ENCODE measurements around the gene ARMC9. TPM values are rescaled to one million over a fixed set of nuclear protein-coding genes. Genes with fewer than 3 reads are reported as not detected.

ARMC9 gene
- total RNA-seq, 1 donor from 2014 or later: 8.4 TPM

DNA sequence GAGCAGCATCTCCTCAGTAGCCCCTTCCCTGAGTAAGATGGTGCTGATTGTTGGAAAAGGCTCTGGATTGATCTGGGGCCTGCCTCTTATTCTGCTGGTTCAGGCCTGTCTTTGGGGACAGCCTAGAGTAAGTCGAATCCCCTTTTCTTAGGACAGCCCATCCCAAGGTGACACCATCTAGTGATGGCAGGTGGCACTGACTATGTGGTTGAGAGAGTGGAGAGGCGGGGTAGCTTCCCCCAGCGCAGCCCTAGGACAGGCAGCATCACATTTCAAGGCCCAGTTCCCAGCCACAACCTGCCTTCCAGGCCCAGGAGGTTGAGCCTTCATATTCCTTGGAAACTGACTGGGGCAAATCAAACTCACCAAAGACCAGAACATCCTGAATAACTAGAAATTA lies 128.0 kb downstream of the ARMC9 start:
- no peak for TF ChIP-seq CTCF (IDR thresholded peaks at IDR 0.05; ENCODE audit: insufficient read depth, low read length, severe bottlenecking)
- no peak overlapping the region for H3K4me3 ChIP-seq (ENCODE audit: low read depth, low read length)
- H3K36me3 ChIP-seq (ENCODE audit: control insufficient read depth, insufficient read depth, low read length): no peaks in the 10 kb centered on the region
- FAIRE-seq: no peak
- H3K27me3 ChIP-seq (ENCODE audit: control insufficient read depth, insufficient read depth, low read length): no peaks in the 10 kb centered on the region
- no peak for DNase-seq (ENCODE audit: low read depth)

GRCh38 chr2:231330311-231330710 lies 131.9 kb downstream of the ARMC9 start:
- FAIRE-seq (no peak), DNase-seq (ENCODE audit: low read depth) (no peak)
- no peaks in the 10 kb centered on the region for H3K36me3 ChIP-seq (ENCODE audit: control insufficient read depth, insufficient read depth, low read length)
- no peak for TF ChIP-seq CTCF (IDR thresholded peaks at IDR 0.05; ENCODE audit: insufficient read depth, low read length, severe bottlenecking)
- no peak overlapping the region for H3K4me3 ChIP-seq (ENCODE audit: low read depth, low read length)
- no peaks in the 10 kb centered on the region for H3K27me3 ChIP-seq (ENCODE audit: control insufficient read depth, insufficient read depth, low read length)

DNA sequence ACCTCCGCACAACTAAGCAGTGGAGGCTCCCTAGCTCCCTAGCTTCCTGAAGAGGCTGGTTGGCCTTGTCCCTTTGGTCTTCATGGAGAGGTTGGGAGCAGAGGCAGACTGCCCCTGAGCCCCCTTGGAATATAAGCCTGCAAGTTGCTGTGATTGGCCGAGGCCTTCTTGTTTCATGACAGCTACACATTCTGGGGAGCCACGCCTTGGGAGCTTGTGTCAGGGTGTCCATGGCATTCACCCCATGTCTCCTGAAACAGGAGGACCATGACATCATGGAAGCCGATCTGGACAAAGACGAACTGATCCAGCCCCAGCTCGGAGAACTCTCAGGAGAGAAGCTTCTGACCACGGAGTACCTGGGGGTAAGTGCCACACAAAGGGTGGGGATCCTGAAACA lies 133.1 kb downstream of the ARMC9 start:
- DNase-seq (ENCODE audit: low read depth) (no peak), FAIRE-seq (peak; percentile 81)
- no peak overlapping the region for H3K4me3 ChIP-seq (ENCODE audit: low read depth, low read length)
- no peak for TF ChIP-seq CTCF (IDR thresholded peaks at IDR 0.05; ENCODE audit: insufficient read depth, low read length, severe bottlenecking)
- no peaks in the 10 kb centered on the region for H3K27me3 ChIP-seq (ENCODE audit: control insufficient read depth, insufficient read depth, low read length)
- no peaks in the 10 kb centered on the region for H3K36me3 ChIP-seq (ENCODE audit: control insufficient read depth, insufficient read depth, low read length)

- H3K4me3 ChIP-seq (ENCODE audit: low read depth, low read length): no peak overlapping the region
- no peak for FAIRE-seq
- H3K36me3 ChIP-seq (ENCODE audit: control insufficient read depth, insufficient read depth, low read length): no peaks in the 10 kb centered on the region
- DNase-seq (ENCODE audit: low read depth): peak; percentile 4
- no peak for TF ChIP-seq CTCF (IDR thresholded peaks at IDR 0.05; ENCODE audit: insufficient read depth, low read length, severe bottlenecking)
- H3K27me3 ChIP-seq (ENCODE audit: control insufficient read depth, insufficient read depth, low read length): no peaks in the 10 kb centered on the region
These were observed 134.0 kb downstream of the ARMC9 start for GRCh38 chr2:231332388-231332787.

DNA sequence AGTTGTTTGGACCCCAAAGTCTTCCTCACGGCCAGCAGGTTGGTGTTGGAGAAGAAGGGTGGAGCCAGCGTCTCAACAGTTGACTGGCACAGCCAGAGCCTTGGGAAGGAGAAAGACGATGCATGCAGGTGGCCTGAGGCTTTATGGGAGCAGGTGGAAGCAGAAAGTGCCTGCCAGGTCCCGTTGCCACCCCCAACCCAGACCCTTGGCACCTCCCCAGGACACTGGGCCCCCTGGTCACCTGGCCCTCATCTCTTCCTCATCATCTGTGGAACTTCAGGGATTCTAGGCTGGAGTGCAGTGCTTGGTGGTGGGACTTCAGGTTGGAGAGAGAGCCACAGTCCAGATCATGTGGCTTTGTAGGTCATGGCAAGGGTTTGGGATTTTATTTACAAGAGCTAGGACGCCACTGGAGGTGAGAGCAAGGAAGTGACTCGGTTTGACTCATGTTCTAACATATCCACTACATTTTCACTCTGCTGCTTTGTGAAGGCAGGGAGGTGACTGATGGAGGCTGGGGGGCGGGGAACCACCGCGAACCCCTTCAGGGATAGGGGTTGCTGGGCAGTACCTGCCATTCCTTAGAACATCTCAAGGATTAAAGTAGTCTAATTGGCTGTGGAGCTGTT lies 134.6 kb downstream of the ARMC9 start:
- Histone ChIP-seq H3K36me3 (ENCODE audit: control insufficient read depth, insufficient read depth, low read length) (no peaks in the 10 kb centered on the region), H3K4me3 (ENCODE audit: low read depth, low read length) (no peak overlapping the region), H3K27me3 (ENCODE audit: control insufficient read depth, insufficient read depth, low read length) (no peaks in the 10 kb centered on the region)
- TF ChIP-seq CTCF (IDR thresholded peaks at IDR 0.05; ENCODE audit: insufficient read depth, low read length, severe bottlenecking): no peak
- DNase-seq (ENCODE audit: low read depth) (peak; percentile 65), FAIRE-seq (no peak)
